Smooth muscle cell (in vitro differentiated cells): ENCODE data around the gene EVA1C. TPM values are rescaled to one million over a fixed set of nuclear protein-coding genes. Genes with fewer than 3 reads are reported as not detected.
"Not testable (repeated sequence)": the region's sequence is repeated elsewhere in the genome, so short reads cannot be mapped to it uniquely, and the experiment has no call there.

Experiments used
- DNase-seq: peaks from one replicate; lab custom pipeline; 2025; ENCODE audit not compliant: unreplicated experiment; lab: John Stamatoyannopoulos, UW
- H2AFZ ChIP-seq: fragments of 200-600 bp; sonication (generic); 2 replicates; pipeline ENCODE4 v1.6.0; 2016; ENCODE audit warnings: antibody characterized with exemption, low read depth, mild to moderate bottlenecking
- H3F3A ChIP-seq: fragments of 200-600 bp; sonication (generic); 2 replicates; pipeline ENCODE4 v1.6.0; 2017; ENCODE audit warnings: antibody characterized with exemption, low read depth
- H3K27ac ChIP-seq: fragments of 200-600 bp; sonication (generic); 2 replicates; pipeline ENCODE4 v1.5.1; 2016; ENCODE audit warnings: low read depth, mild to moderate bottlenecking
- H3K27me3 ChIP-seq: fragments of 200-600 bp; sonication (generic); 2 replicates; pipeline ENCODE4 v1.6.1; 2016; ENCODE audit warnings: low read depth, mild to moderate bottlenecking
- H3K36me3 ChIP-seq: fragments of 200-600 bp; sonication (generic); 2 replicates; pipeline ENCODE4 v1.5.1; 2016; ENCODE audit warnings: low read depth
- H3K4me1 ChIP-seq: fragments of 200-600 bp; sonication (generic); 2 replicates; pipeline ENCODE4 v1.5.1; 2016; ENCODE audit warnings: low read depth
- H3K4me2 ChIP-seq: fragments of 200-600 bp; sonication (generic); 2 replicates; pipeline ENCODE4 v1.6.0; 2016; ENCODE audit warnings: mild to moderate bottlenecking
- H3K4me3 ChIP-seq: fragments of 200-600 bp; sonication (generic); 2 replicates; pipeline ENCODE4 v1.5.1; 2016; ENCODE audit warnings: mild to moderate bottlenecking
- H3K79me2 ChIP-seq: fragments of 200-600 bp; sonication (generic); 2 replicates; pipeline ENCODE4 v1.6.0; 2016; ENCODE audit warnings: low read depth, mild to moderate bottlenecking
- H3K9ac ChIP-seq: fragments of 200-600 bp; sonication (generic); 2 replicates; pipeline ENCODE4 v1.6.0; 2016; ENCODE audit warnings: low read depth
- H3K9me3 ChIP-seq: fragments of 200-600 bp; sonication (generic); replicated peaks from 2 replicates; pipeline ENCODE4 v1.5.1; 2016; ENCODE audit warnings: low read depth
- H4K20me1 ChIP-seq: fragments of 200-600 bp; sonication (generic); 2 replicates; pipeline ENCODE4 v1.6.0; 2016; ENCODE audit warnings: low read depth
- WGBS: methylation state at CpG from one replicate; pipeline ENCODE4 v1.1.7; 2016; ENCODE audit warnings: low lambda C conversion rate; 5-methylcytosine and 5-hydroxymethylcytosine counted together
- polyA plus RNA-seq: library from polyadenylated mRNA; unstranded; fragments of >200 nt; fragmentation: Nextera tagmentation; extraction: Ambion mirVana; gene quantifications from 2 replicates; pipeline ENCODE4 v1.2.1, GENCODE V29; 2016
- total RNA-seq: library from RNA; depleted of rRNA; stranded (reverse); fragments of >200 nt; gene quantifications from 2 replicates; pipeline ENCODE4 v1.2.3, GENCODE V29; 2014
- TF ChIP-seq, protein P1 (sequence below): fragments of 200-600 bp; sonication (generic); IDR thresholded peaks from 2 replicates; pipeline ENCODE4 v1.5.1; 2017; ENCODE audit warnings: borderline replicate concordance, mild to moderate bottlenecking, antibody characterized with exemption; ENCODE audit not compliant: insufficient read depth, poor library complexity, severe bottlenecking

Gene EVA1C
- total and polyA plus RNA-seq, 2 experiments from 2014 or later, result 1.9 to 3.7 TPM

GRCh38 chr21:32447224-32447623, 34.7 kb downstream of the EVA1C start:
- no peaks in the 10 kb centered on the region for H3K4me1 ChIP-seq
- no peak overlapping the region for H3K27ac ChIP-seq
- no peak for DNase-seq
- H3K36me3 ChIP-seq, result no peaks in the 10 kb centered on the region
- no peaks in the 10 kb centered on the region for H3K9me3 ChIP-seq
- H3K9ac ChIP-seq, result no peak overlapping the region
- H3F3A ChIP-seq, result no peaks in the 10 kb centered on the region
- H3K4me2 ChIP-seq, result no peak overlapping the region
- TF ChIP-seq, protein P1, sequence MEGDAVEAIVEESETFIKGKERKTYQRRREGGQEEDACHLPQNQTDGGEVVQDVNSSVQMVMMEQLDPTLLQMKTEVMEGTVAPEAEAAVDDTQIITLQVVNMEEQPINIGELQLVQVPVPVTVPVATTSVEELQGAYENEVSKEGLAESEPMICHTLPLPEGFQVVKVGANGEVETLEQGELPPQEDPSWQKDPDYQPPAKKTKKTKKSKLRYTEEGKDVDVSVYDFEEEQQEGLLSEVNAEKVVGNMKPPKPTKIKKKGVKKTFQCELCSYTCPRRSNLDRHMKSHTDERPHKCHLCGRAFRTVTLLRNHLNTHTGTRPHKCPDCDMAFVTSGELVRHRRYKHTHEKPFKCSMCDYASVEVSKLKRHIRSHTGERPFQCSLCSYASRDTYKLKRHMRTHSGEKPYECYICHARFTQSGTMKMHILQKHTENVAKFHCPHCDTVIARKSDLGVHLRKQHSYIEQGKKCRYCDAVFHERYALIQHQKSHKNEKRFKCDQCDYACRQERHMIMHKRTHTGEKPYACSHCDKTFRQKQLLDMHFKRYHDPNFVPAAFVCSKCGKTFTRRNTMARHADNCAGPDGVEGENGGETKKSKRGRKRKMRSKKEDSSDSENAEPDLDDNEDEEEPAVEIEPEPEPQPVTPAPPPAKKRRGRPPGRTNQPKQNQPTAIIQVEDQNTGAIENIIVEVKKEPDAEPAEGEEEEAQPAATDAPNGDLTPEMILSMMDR, result no peak
- WGBS, result 96% methylated on average over 5 of the region's 5 CpGs
- H3K79me2 ChIP-seq, result no peaks in the 10 kb centered on the region
- no peaks in the 10 kb centered on the region for H4K20me1 ChIP-seq
- no peaks in the 10 kb centered on the region for H3K27me3 ChIP-seq
- no peak overlapping the region for H3K4me3 ChIP-seq
- H2AFZ ChIP-seq, result no peak overlapping the region

DNA sequence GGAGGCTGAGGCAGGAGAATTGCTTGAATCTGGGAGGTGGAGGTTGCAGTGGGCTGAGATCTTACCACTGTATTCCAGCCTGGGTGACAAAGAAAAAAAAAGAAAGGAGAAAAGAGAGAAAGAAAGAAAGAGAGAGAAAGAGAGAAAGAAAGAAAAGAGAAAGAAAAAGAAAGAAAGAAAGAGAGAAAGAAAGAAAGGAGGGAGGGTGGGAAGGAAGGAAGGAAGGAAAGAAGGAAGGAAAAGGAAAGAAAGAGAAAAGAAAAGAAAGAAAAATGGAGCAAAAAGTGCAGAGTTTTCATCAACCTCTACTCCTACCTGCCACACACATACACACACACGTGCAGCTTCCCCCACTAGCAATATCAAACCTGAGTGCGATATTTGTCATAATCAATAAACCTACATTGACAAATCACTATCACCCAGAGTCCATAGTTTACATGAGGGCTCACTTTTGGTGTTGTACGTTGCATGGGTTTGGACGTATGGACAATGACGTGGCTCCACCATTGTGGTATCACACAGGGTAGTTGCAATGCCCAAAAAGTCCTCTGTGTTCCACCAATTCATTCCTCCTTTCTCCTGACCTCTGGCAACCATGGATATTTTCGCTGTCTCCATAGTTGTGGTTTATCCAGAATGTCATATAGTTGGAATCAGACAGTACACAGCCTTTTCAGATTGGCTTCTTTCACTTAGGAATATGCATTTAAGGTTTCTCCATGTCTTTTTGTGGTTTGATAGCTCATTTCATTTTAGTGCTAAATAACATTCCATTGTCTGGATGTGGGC, 36.5 kb downstream of the EVA1C start:
- no peaks in the 10 kb centered on the region for H3K27me3 ChIP-seq
- no peaks in the 10 kb centered on the region for H3K9me3 ChIP-seq
- H3K9ac ChIP-seq, result no peak overlapping the region
- no peak overlapping the region for H3K4me2 ChIP-seq
- no peaks in the 10 kb centered on the region for H3K36me3 ChIP-seq
- H3K79me2 ChIP-seq, result no peaks in the 10 kb centered on the region
- no peaks in the 10 kb centered on the region for H4K20me1 ChIP-seq
- no peak overlapping the region for H2AFZ ChIP-seq
- DNase-seq, result no peak
- H3K27ac ChIP-seq, result no peak overlapping the region
- TF ChIP-seq, protein P1, result no peak
- WGBS, result 90% methylated on average over 6 of the region's 6 CpGs
- H3F3A ChIP-seq, result no peaks in the 10 kb centered on the region
- H3K4me1 ChIP-seq, result no peaks in the 10 kb centered on the region
- H3K4me3 ChIP-seq, result no peak overlapping the region

- not testable (repeated sequence) for H3K9me3 ChIP-seq, H3K36me3 ChIP-seq, DNase-seq, H3K4me3 ChIP-seq, H3K9ac ChIP-seq, H3K4me1 ChIP-seq, H3K27me3 ChIP-seq, H3F3A ChIP-seq, H3K79me2 ChIP-seq, H4K20me1 ChIP-seq
- WGBS, result 46% methylated on average over 14 of the region's 14 CpGs
- Histone ChIP-seq H3K27ac (peak overlapping the region; percentile 89), H2AFZ (peak overlapping the region; percentile 76), H3K4me2 (peak overlapping the region; percentile 20)
Measured at GRCh38 chr21:32450881-32451701, 38.6 kb downstream of the EVA1C start.

DNA sequence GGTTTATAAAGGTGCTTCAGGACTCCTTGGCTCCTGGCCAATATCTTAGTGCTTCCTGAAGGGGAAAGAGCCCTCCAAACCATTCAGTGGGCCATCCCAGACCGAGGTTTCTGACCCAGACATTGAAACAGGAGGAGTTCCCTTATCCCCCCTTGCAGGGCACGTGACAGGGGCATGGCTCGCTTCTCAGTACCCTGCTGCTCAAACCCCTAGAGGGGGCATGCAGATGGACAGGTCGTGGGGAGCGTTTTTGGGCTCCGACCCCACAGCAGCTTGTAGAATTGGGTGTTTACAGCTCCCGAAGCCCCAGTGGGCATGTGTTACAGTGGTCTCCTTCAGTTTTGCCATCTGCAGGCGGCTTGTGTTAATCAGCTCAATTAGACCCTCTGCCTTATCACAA, 39.7 kb downstream of the EVA1C start:
- H2AFZ ChIP-seq, H3K27me3 ChIP-seq, H3K4me3 ChIP-seq, H3K9me3 ChIP-seq, H3K79me2 ChIP-seq, DNase-seq, H3K4me1 ChIP-seq, H4K20me1 ChIP-seq, H3K9ac ChIP-seq, H3K36me3 ChIP-seq, H3K4me2 ChIP-seq, H3K27ac ChIP-seq: not testable (repeated sequence)
- H3F3A ChIP-seq, result peaks cover 11% of the 10 kb centered on the region
- WGBS, result 78% methylated on average over 8 of the region's 8 CpGs
